ENCODE data around the gene TARS1.

TARS1 gene

DNA sequence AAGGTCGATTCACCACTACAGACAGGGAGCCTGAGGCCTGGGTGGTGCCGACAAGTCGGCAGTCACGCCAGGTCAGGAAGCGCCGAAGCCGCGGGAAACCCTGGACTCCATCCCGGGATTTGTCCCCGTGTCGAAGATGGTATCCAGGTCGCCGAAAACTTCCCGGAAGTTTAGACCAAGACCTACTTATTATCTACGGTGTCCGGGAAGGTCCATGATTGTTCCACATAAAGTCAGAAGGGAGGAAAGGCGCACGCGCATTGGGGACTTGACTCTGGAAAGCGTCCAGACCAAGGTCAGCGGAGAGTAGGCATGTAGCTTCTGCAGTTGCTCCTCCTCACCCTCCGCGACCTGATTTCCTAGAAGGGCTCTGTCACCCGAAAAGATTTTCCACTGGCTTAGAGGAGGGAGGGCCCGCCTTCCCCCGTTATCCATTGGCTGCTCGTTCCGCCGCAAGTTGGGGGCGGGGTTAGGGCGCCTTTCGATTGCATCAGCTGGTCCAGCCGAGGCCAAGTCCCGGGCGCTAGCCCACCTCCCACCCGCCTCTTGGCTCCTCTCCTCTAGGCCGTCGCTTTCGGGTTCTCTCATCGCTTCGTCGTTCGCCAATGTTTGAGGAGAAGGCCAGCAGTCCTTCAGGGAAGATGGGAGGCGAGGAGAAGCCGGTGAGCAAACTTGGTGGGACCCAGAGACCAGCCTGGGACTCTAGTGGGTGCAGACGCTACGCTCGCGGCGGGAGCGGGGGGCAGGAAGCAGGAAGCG, at the start of gene TARS1:
TARS1 (plus strand) TSS at position 484 of the 759 bp plus-strand sequence; CDS start at position 606, 122 bp downstream.
- DNase-seq = peak; percentile 100

DNA sequence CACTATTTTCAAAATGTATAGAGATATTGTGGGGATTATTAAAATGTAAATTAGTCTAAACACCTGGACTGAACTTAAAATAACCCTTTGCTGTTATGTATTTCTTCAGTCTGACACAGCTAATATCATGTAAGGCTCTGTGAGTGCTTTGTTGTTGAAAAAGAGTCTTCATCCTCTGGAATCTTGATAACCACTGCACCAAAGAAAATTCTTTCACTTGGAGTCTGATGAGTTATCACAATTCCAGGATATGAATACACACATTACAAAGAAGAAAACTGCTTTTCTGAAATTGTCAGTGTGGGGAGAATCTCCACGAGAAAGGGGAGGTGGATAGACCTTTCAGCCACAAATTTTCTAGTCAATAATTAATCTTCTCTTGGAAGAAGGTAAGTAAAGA, 42.3 kb upstream of the TARS1 start:
- no peak for DNase-seq

DNA sequence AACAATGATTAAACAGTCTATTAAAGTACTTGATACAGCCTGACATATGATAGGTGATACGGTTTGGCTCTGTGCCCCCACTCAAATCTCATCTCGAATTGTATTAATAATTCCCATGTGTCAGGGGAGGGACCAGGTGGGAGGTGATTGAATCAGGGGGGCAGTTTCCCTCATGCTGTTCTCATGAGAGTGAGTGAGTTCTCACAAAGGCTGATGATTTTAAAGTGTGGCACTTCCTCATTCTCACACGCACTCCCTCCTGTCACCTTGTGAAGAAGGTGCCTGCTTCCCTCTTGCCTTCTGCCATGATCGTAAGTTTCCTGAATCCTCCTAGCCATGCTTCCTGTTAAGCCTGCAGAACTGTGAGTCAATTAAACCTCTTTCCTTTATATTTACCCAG, 40.1 kb upstream of the TARS1 start:
- no peak for DNase-seq

DNA sequence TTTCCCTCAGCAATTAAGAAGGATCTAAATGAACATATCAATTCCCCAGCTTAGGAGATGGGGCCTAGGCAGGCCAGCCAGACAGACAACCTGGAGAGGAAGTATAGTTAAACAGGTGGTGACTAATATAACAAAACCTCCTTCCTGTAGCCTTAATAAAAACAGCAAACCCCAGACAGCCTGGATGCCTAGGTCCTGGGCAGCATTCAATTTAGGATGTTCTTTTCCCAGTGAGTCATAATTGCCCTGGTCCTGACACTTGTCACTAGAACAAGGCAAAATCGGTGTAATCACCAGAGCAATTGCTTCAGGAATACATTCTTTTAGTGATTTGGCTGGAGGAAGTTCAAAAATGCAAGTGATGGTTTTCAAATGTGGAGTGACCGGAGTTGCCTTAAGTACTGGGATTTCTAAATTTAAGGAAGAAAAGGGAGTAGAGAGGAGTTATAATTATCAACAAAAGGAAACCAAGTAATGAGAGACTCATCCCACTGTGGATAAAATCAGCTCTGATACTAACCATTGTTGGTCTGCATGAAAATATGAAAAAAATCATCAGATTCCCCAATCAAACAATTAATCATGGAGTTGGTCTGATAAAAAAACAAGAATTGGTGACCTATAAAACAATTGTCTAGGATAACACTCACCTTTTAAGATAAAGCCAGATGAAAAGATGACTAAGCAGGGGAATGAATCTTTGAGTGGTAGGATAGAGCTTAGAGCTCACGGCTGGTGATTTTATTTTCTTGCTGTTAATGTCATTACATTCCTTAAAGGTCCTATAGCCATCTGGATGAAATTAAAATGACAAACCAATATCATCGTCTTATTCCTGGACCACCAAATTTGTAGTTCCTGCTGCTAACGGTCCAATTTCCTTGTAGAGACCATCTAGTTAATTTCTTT, 39.0 kb upstream of the TARS1 start:
- DNase-seq = no peak

DNA sequence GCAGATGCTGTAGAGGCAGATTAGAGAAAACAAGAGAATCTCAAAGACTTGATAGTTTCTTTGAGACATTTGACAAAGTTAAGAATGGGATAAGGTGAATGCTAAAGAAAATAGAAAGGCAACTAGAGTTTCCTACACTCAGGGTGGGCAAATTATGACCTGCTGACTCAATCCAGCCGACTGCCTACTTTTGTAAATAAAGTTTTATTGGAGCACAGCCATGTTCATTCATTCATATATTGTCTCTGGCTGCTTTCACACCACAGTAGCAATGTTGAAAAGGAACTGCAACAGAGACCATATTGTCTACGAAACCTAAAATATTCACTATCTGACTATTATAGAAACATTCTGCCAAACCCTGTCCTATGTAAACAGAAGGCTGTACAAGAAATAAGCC, 37.6 kb upstream of the TARS1 start:
- DNase-seq = no peak

DNA sequence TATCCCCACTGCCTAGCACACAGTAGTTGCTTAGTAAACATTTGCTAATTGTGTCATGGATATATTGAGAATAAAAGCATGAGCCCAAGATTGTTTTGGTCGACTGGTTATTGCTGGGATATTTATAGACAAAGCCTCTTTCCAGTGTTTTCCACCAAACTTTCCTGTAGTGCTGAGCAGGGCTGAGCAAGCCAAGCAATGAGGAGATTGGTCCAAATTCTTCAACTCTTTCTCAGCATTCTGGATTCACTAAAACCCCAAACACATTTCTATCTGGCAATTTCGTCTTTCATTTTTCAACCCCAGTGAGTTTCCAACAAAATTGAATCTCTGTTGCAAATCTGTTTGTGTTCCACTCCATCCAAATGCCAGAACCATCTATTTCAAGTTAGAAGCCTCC, 31.9 kb upstream of the TARS1 start:
- DNase-seq = no peak

DNA sequence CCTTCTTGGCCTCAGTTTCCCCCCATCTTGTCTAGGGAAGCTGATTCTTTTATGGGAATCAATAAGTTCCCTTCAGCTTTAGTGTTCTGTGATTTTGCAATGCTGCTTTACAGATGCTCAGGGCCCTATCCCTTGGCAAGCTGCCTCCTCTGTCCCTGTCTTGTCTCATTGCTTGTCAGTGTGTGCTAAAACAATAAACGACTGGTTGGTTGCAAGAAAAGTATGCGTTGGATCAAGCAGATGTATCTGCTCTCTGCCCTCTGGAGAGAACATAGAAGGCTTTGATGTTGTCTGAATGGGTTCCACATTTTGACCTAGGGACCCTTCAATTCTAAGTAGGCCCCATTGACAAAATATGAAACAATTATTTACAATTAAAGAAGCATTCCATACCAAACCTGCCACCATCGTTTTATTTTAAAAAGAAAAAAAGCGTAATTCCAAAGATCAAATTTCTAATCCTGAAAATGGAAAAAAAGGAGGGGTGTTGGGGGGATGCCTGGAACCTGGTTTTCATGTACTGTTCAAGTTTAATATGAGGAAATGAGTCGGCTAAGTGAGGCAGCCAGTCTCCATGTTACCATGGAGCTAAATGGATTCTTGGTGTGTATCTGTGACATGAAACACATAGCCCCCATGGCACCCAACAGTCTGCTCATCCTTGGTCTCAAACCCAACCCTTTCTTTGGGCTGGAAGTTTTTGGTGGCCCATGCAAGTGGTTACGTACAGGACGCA, 31.2 kb upstream of the TARS1 start:
- no peak for DNase-seq

DNA sequence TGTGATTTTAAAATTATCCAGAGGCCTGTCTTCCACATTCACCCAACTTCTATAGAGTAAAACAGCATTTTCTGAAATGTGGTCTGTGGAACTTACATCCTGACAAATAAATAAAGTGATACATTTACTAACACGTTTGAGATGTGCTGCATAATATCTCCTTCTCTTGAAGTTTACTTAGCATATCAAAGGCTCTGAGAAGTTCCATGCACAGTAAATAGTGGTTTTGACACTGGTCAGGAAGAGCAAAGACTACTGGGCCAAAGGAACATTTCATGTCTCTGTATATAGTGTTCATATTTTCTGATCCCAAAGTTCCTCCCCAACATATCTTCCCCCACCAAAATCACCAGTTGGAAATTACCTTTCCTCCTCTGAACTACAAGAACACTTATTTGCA, 30.5 kb upstream of the TARS1 start:
- DNase-seq = no peak

DNA sequence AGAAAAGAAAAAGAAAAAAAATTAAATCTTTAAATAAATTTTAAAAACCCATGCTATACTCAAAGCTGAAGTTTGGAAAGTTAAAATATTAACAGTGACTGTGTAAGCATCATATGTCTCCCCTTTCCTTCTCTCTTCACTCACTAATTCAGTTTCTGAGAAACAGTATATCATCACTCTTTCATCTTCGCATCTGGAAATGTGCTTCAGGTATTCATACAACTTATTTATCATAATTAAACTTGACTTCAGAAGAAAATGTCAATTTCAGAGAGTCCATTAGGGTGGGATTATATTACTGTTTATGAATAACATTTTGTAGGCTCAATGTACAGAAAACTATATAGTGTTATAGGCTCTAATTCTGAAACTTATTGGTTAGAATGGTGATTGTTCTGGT, 29.3 kb upstream of the TARS1 start:
- DNase-seq = no peak

DNA sequence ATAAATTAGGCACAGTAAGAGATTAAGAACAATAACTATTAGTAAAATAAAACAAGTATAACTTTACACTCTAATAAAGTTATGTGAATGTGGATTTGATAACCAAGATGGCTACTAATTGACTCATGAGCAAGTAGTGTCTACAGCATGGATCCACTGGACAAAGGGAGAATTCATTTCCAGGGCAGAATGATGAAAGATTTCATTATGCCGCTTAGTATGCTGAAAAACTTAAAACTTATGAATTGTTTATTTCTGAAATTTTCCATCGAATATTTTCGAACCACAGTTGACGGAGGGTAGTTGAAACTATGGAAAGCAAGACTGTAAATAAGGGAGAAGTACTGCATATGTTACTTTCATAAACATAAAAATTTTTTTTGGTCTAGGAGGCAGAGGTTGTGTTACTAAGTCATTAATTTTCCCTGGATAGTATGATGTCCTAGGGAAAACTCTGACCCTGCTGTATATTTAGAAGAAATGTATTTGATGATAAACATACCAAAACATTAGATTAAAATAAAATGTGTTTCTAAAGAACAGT, 24.9 kb upstream of the TARS1 start:
- DNase-seq = no peak

DNA sequence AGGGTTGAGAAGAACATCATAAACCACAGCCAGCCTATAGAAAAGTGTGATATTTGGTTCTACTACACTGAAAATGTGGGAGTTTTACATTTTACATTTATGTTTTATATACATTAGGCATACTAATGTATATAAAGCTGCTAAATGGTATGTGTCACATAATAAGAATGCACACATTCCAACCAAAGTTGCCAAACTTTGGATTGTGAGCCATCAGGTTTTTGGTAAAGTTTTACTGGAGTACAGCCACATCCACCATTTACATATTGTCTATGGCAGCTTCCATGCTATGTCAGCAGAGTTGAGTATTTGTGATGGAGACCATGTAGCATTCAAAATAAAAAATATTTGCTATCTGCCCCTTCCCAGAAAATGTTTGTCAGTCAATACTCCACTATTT, 23.1 kb upstream of the TARS1 start:
- no peak for DNase-seq

DNA sequence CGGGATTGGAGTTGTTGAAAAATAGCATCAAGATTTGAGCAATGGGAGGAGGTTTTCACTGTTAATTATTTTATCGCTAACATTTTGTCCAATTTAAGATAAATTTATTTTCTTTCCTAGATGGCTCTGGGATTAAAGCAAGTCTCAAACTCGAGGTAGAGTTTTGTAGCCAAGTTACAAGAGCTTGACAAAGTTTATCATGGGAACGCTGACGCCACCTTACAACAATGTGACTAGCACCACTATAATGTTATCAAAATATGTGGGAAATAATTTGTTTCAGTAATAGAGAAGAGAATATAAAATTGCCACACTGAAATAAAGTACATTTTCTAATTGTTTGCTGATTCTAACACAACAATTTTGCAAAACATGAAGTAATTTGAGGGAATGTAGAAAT, 19.8 kb upstream of the TARS1 start:
- no peak for DNase-seq

DNA sequence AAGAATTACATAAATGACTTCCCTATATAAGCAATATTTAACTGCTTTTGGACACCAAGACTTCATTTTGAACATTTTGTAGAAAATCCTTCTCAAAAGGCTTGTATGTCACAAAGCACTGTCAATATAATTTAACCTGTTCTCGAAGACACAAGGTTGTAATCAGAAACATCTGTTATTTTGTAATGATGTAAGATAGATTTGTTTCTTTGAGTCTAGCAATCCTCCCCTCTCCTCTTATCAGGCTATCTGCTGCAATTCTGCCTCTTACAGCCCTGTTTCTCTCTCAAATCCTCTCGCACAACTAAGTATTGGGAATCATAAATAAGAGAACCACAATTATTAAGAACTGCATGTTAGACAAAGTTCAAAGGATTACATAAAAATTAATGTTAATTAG, 18.6 kb upstream of the TARS1 start:
- DNase-seq = no peak

DNA sequence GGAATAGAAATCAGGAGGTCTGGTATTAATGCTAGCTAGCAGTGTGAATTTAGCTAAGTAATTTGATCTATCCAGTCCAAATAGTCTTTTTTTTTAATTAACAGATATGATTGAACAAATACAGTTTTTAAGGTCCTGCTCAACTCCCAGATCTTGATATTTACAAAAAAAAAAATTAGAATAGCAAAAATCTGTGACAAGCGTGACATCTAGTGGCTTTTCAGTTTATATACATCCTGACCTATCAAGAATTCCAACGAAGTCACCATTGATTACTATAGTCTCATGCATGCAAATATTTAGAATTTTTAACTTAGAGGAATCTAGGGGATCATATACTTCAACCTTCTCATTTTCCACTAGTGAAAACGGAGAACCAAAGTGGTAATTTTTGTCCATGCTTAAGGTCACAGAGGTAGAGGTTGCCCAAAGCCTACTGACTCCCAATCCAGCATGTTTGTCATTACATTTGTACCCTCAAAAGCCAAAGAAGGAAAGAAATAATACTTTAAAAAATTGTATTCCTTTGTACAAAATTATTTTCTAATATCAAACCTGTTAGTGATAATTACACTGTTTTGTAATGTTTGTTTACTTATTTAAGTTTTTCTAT, 17.6 kb upstream of the TARS1 start:
- peak; percentile 19 for DNase-seq

DNA sequence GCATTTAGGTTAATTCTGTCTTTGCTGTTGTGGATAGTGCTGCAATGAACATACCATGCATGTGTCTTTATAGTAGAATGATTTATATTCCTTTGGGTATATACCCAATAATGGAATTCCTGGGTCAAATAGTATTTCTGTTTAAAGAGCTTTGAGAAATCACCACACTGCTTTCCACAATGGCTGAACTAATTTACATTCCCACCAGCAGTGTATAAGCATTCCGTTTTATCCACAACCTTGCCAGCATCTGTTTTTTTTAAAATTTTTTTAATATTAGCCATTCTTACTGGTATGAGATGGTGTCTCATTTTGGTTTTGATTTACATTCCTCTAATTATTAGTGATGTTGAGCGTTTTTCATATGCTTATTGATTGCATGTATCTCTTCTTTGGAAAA, 15.5 kb upstream of the TARS1 start:
- DNase-seq = no peak

DNA sequence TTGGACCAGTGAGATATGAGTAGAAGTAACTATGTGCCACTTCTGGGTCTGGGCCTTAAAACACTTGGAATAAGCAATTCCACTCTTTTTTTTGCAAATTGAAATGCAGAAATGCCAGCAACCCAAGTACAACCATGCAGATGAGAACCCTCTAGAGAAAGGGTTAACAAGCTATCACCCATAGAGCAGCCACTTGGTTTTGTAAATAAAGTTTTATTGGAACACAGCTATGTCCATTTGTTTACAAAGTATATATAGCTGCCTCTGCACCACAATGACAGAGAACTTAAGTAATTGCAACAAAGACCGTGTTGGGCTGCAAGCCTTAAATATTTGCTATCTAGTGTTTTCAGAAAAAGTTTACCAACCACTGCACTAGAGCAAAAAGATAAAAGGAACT, 9.8 kb upstream of the TARS1 start:
- DNase-seq = no peak

DNA sequence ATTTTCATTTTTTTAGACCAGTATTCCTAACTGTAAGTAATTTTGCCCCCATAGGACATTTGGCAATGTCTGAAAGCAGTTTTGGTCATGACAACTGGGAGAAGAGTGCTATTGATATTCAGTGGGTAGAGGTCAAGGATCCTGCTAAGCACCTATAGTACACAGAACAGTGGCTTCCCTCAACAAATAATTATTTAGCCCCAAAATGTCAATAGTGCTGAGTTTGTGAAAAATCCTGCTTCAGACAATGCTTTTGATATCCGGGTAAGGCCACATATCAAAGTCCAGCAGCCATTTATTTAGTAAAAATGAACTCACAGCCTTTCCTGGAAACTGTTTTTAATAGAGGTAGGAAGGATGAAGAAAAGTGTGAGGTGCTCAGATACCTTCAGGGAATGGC, 8.1 kb upstream of the TARS1 start:
- no peak for DNase-seq

DNA sequence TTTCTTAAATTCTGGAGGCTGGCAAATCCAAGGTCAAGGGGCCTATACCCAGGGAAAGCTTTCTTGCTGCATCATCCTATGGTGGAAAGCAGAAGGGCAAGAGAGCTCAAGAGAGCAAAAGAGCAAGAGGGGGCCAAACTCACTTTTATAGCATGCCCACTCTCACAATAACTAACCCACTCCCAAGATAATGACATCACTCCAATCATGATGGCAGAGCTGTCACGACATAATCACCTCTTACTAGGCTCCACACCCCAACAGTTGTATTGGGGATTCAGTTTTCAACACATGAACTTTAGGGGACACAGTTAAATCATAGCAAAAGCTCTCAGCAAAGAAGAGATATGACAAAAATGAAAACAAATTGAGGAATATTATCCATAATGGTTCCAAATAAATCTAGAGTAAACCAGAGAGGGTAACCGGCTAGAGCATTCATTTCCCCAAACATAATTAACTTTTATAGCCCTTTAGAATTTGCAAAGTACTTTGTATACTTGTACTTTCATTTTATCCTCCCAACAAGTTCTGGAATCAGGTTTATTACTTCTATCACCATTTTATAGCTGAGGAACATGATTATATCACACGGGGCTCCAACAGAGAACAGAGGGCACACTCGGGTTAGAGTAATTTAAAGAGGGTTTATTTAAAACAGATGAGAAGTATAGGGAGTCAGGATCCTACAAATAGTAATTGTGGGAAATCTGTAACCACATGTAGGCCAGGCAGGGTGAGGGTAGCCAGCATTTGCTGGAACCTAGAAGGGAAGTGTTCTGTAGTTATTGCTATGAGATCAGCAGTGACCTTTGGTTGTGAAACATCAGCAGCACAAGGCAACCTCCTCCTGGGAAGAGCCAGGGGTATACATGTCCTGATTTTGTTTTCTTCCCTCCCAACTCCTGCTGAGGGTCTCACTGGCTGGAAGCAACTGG, 7.2 kb upstream of the TARS1 start:
- no peak for DNase-seq

DNA sequence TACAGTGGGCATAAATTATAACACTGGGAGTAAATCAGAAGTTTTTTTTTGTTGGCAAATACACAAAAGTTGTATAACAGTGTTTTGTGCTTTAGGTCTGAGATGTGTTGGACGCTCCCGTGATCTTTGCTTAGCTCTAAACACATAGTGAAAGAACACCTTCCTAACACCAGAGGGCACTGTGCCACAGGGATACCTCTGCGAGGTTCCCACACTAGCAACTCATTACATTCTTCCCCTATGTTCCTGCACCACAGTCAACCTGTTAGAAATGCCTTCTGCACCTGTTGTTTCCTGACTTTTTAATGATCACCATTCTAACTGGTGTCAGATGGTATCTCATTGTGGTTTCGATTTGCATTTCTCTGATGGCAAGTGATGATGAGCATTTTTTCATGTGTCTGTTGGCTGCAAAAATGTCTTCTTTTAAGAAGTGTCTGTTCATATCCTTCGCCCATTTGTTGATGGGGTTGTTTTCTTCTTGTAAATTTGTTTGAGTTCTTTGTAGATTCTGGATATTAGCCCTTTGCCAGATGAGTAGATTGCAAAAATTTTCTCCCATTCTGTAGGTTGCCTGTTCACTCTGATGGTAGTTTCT, 4.8 kb upstream of the TARS1 start:
- peak; percentile 89 for DNase-seq

DNA sequence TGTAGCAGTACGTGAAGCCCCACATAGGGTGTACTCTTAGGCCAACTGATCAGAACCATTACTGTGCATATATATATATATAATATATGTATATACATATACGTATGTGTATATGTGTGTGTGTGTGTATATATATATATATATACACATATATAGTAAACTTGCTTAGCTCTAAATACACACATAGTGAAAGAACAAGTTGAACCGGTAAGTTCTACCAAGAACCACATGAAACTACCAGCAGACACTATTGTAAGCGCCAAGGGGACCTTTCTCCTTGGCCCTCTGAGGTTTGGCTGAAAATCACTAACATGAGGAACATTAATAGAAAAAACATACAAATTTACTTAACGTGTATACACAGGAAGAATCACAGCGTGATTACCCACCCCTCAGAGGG, 1.8 kb upstream of the TARS1 start:
- DNase-seq = no peak

DNA sequence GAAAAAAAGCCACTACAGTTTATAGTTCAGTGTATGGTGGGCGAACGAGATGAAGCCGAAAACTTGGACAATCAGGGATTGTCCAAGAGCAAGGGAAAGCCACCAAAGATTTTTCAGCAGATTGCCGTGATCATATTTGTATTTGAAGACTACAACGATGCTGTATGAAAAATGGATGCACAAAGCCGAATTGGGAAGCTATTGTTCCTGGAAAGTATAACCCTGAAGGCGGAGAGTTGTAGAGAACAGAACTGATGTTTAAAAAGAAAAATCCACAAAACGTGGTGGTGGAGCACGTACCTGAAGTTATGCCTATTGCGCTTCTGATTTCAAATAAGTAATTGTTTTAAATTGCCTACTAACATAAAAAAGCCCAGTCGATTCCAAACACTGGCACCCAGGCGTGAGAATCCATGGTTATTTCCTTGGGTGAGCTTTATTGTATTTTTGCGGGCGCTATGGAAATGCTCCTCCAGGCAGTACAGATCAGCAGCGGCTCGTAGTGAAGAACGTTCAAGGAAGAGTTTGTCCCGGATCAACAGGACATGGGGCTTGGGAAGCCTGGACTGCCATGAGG, 772 bp upstream of the TARS1 start:
- peak; percentile 76 for DNase-seq
